ENCODE data around the gene OTOG.

The OTOG gene

GRCh38 chr11:17518366-17518765 is 28.7 kb upstream of the OTOG start:
- no peak for DNase-seq (ENCODE audit: low read depth)

GRCh38 chr11:17519061-17519885 is 27.8 kb upstream of the OTOG start:
- DNase-seq (ENCODE audit: low read depth) = no peak

GRCh38 chr11:17521106-17521900 is 25.8 kb upstream of the OTOG start:
- DNase-seq (ENCODE audit: low read depth) = no peak

GRCh38 chr11:17522655-17523054 is 24.4 kb upstream of the OTOG start:
- DNase-seq (ENCODE audit: low read depth) = no peak

- DNase-seq (ENCODE audit: low read depth) = no peak
These were observed 22.8 kb upstream of the OTOG start for GRCh38 chr11:17524221-17524620.

- DNase-seq (ENCODE audit: low read depth) = no peak
These were observed 21.5 kb upstream of the OTOG start for GRCh38 chr11:17525570-17525969.

- no peak for DNase-seq (ENCODE audit: low read depth)
These were observed 20.7 kb upstream of the OTOG start for GRCh38 chr11:17526326-17526725.

GRCh38 chr11:17526931-17527627 is 20.0 kb upstream of the OTOG start:
- DNase-seq (ENCODE audit: low read depth) = no peak

GRCh38 chr11:17527628-17527995 is 19.4 kb upstream of the OTOG start:
- no peak for DNase-seq (ENCODE audit: low read depth)

- peak; percentile 4 for DNase-seq (ENCODE audit: low read depth)
These were observed 18.8 kb upstream of the OTOG start for GRCh38 chr11:17528181-17528691.

- no peak for DNase-seq (ENCODE audit: low read depth)
These were observed 17.9 kb upstream of the OTOG start for GRCh38 chr11:17528906-17529843.

- no peak for DNase-seq (ENCODE audit: low read depth)
These were observed 17.2 kb upstream of the OTOG start for GRCh38 chr11:17529844-17530185.

GRCh38 chr11:17531071-17531600 is 15.9 kb upstream of the OTOG start:
- DNase-seq (ENCODE audit: low read depth) = no peak

GRCh38 chr11:17531636-17532113 is 15.4 kb upstream of the OTOG start:
- DNase-seq (ENCODE audit: low read depth) = no peak

GRCh38 chr11:17532784-17533183 is 14.3 kb upstream of the OTOG start:
- no peak for DNase-seq (ENCODE audit: low read depth)

GRCh38 chr11:17533341-17533740 is 13.7 kb upstream of the OTOG start:
- no peak for DNase-seq (ENCODE audit: low read depth)

- no peak for DNase-seq (ENCODE audit: low read depth)
These were observed 13.2 kb upstream of the OTOG start for GRCh38 chr11:17533778-17534415.

GRCh38 chr11:17535488-17535887 is 11.6 kb upstream of the OTOG start:
- no peak for DNase-seq (ENCODE audit: low read depth)

- no peak for DNase-seq (ENCODE audit: low read depth)
These were observed 9.8 kb upstream of the OTOG start for GRCh38 chr11:17537261-17537660.

- no peak for DNase-seq (ENCODE audit: low read depth)
These were observed 9.0 kb upstream of the OTOG start for GRCh38 chr11:17538054-17538453.

GRCh38 chr11:17538731-17539130 is 8.3 kb upstream of the OTOG start:
- DNase-seq (ENCODE audit: low read depth) = no peak
